IPS DF 4.7 (cell line): Measurements from ENCODE around the gene CGREF1.
"Not testable (repeated sequence)": the region's sequence is repeated elsewhere in the genome, so short reads cannot be mapped to it uniquely, and the experiment has no call there.

Experiments used
- DNase-seq: peaks from one replicate; pipeline ENCODE4 v3.0.0-alpha.2; 2013; ENCODE audit warnings: low spot score; ENCODE audit errors: extremely low read depth

The CGREF1 gene

GRCh38 chr2:27137322-27137935 is 18.5 kb upstream of the CGREF1 start:
- DNase-seq: no peak

DNA sequence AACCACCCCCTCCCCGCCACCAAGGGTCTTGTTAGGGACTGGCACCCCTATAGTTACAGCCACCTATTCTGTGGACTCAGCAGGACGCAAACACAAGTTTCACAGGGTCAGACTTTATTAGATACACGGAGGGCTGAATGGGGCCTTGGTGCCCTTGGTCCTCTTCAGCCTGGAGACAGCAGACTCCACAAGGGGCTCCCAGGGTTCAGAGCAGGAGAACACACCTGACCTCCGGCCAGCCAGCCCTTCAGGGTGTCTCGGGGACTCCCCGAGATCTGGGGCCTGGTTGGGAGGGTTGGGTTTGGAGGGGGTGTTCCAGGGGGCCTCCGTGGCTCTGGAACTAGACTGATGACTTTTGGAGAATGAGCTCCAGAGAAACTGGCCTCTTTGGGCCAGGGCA is 17.8 kb upstream of the CGREF1 start:
- no peak for DNase-seq

DNA sequence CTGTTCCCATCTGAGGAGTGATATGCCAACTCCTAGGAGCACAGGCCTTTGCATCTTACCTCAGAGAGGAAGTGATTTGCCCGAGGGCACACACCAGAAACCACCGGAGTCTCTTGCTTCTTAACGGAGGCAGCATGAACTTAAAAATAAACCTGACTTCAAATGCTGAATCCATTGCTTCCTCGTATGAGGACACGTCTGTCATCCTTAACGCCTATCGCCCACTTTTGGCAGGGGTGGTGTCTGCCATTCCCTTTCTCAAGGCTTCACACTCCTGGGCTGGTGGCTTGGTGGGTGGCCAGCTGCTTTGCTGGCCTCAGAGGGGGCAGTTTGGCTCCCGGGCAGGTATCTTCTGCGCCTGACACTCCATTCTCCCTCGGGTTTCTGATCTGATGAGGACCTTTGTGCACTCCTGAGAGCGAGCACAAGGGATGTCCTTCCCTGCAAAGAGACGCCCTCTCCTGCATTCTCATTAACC is 16.6 kb upstream of the CGREF1 start:
- no peak for DNase-seq

DNA sequence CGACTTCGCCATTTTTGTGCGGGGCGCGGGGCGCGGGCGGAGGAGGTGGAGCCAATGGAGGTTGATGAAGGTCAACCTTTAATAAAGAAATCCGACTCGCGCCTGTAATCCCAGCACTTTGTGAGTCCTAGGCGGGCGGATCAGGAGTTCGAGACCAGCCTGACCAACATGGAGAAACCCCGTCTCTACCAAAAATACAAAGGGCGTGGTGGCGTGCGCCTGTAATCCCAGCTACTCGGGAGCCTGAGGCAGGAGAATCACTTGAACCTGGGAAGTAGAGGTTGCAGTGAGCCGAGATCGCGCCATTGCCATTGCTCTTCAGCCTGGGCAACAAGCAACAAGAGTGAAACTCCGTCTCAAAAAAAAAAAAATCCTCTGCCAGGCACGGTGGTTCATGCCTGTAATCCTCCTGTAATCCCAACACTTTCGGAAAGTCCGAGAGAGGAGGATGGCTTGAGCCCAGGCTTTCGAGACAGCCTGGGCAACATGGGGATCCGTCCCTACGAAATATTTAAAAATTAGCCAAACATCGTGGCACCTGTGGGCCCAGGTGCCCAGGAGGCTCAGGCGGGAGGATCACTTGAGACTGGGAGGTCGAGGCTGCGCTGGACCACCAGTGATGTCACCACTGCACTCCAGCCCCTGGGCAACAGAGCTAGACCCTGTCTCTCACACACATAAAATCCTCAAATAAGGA is 16.0 kb upstream of the CGREF1 start:
- DNase-seq: no peak

DNA sequence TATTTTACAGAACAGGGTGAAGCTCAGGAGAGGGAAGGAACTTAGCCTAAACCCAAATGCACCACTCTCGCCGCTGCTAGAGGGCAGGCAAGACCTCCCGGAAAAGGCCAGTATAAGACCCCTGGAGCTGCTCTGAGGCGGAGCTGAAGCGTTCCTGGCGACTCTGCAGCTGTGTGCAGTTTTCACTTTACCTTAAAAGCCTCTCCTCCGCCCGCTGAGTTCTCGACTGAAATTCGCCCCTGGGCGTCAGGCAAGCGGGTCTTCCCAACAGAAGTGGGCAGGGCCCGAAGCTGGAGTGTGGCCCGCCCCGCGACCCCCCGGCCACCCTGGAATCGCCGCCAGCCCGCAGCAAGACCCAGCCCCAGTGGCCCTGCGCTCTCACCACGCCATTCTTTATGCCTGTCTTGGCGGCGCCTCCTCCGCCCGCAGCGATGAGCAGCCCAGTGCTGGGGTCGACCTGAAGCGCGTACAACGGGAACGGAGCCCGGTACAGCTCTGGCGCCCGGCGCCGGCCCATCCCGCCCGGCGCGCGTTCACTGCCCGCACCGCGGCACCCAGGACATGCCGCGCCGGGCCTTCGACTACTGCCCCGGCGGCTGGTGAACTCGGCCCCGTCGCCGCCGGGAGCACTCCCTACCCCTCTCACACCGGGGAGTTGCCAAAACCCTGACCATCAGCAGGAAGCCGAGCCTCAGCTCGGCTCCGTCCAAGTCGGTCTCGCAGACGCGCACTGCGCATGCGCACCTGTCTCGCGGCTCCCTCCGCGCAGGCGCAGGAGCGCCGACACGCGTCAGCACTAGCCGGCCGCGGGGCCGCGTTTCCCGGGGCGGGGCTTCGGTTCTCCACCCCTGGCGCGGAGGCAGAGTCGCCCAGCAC is 15.2 kb upstream of the CGREF1 start, which contains the start of gene PREB:
Gene PREB (minus strand): TSS at position 732 of the 876 bp plus-strand sequence. CDS start 215 bp downstream, at position 517.
- peak; percentile 79 for DNase-seq

GRCh38 chr2:27133195-27133875 is 14.4 kb upstream of the CGREF1 start:
- no peak for DNase-seq

DNA sequence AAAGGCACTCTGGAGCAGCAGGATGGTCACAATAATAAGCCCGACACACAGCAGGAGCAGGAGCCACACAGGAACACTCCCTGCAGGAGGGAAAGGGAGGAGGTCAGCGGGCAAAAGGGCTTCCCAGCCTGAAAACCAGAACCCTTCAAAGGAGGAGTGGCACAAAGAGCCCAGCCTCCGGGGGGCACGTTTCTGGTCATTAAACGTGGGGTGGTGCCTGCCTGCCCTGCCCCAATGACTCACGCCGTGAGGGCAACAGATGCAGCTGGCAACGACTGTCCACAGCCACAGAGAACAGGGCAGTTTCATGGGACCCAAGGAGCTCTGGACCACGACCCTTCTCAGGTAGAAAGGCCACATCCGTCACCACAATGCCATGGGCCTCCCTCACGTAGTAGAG is 12.5 kb upstream of the CGREF1 start:
- DNase-seq: no peak

GRCh38 chr2:27130396-27130795 is 11.5 kb upstream of the CGREF1 start:
- no peak for DNase-seq

GRCh38 chr2:27128668-27129571 is 10.0 kb upstream of the CGREF1 start:
- no peak for DNase-seq

DNA sequence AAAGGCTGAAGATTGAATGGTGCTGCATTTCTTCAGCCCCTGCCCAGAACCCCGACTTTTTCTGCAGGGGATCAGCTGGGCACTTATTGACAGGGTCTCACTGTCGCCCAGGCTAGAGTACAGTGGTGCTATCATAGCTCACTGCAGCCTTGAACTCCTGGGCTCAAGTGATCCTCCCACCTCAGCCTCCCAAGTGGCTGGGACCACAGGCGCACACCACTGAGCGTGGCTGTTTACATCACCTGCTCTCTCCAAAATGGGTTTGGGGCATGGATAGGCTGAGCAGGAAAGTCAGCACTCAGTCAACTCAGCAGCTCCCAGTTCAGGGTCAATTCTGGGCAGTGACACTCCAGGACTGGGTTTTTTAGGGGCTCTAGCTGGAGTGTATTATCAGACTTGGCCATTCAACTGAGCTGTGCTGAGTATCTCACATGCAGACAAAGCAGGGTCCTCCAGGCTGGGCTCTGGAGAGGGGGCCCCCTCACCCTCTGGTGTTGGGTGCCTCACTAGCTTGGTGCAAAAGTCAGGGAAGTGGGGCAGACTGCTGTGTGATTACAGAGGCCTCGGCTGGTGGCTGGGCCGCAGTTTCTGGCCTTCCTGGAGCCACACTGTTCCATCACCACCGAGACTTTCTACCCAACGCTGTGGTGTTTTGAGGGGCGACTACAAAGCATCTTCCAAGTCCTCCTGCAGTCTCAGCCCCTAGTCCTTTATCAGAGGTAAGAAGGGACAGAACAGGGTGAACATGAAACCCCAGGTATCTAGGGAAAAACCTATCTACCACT is 9.1 kb upstream of the CGREF1 start:
- DNase-seq: no peak

DNA sequence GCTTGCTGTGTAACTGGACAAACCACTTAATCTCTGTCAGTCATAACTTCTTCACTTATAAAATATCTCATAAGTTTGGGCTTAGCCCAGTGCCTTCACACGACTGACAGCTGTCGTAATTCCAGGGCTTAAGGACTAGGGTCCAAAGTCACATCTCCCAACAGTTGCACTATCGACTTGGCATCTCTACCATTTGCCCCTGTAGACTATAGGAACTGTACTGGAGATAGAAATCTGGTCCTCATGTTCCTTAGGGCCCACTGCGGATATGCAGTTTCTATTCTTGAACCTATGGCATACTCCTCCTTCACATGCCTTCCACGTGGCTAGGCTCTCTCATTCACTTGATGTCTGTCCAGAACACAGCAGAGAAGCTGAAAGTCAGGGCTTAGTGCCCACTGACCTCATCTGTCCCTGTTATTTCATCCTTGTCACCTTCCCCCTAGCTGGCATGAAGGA is 7.4 kb upstream of the CGREF1 start:
- no peak for DNase-seq

- DNase-seq: no peak
These were observed 6.2 kb upstream of the CGREF1 start for GRCh38 chr2:27125104-27125503.

DNA sequence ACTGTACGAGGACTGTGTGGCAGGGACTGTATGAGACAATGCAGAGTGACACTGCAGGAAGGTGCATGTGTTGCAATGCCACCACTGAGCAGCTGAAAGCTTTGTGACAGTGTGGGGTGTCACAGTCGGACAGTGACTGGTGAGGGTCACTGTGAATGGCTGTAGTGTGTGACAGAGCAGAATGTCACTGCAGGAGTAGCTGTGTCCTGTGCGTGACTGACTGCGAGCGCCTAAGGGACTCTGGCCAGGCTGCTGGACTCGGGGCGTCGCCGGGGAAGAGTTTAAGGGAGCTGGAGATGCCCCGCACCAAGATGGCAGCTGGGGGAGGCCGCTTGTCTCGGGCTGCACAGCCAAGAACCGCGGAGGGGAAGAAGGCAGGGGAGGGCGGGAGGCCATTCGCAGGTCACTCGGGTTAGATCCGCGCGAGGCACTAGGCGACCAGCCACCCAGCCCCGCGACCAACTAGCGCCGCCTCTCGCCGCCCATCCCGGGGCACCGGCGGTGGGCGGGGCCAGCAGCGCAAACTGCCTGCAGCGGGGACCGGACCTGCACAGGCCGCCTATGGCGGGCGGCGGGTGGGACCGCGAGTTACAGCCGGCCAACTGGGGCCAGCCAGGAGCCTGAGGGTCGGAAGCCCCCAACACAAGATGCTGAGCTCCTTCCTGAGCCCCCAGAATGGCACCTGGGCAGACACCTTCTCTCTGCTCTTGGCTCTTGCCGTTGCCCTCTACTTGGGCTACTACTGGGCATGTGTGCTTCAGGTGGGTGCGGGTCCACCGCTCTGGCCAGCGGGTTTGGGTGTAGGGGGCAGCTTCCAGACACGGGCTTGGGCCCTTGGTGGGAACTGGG is 4.6 kb upstream of the CGREF1 start, which contains the start of gene ABHD1:
Gene ABHD1 (plus strand): TSS at position 514 of the 849 bp plus-strand sequence. CDS start 134 bp downstream, at position 648.
- no peak for DNase-seq

- DNase-seq: no peak
These were observed 3.9 kb upstream of the CGREF1 start for GRCh38 chr2:27122791-27123190.

- no peak for DNase-seq
These were observed 3.0 kb upstream of the CGREF1 start for GRCh38 chr2:27121906-27122305.

GRCh38 chr2:27119330-27119670 is 372 bp upstream of the CGREF1 start:
- DNase-seq: not testable (repeated sequence)

- no peak for DNase-seq
These were observed 868 bp downstream of the CGREF1 start for GRCh38 chr2:27117995-27118524.

DNA sequence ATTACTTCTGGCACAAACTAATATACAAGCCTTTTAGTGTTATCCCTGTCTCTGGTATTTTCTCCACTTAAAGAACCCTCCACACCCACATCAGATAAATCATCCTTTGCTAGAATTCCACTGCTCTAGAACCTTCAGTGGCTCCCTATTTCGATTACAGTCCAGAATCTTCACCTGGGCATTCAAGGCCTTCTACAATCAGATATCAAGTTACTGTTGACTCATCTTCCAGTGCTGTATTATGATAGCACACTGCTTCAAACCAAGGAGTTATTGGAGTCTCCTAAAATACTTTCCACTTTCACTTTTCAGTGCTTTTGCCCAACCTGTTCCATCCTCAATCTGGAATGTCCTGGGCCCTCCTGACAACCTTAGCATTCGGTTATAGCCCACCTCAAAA is 3.4 kb downstream of the CGREF1 start:
- no peak for DNase-seq
